GM12864 (cell line): ENCODE measurements around the gene SLC25A33.

Source experiments
- DNase-seq: peaks from one replicate; pipeline ENCODE4 v3.0.0-alpha.2; 2011; ENCODE audit warnings: low read depth
- H3K4me3 ChIP-seq: 2 replicates; pipeline ENCODE4 v1.5.1; 2011; ENCODE audit warnings: mild to moderate bottlenecking, low read depth, low read length, control low read depth
- TF ChIP-seq, protein P1 (sequence below): IDR thresholded peaks from 2 replicates; pipeline ENCODE4 v1.5.1; 2011; ENCODE audit warnings: low read depth, mild to moderate bottlenecking, moderate library complexity, low read length, control low read depth, inconsistent platforms; ENCODE audit errors: missing control alignments

The SLC25A33 gene

DNA sequence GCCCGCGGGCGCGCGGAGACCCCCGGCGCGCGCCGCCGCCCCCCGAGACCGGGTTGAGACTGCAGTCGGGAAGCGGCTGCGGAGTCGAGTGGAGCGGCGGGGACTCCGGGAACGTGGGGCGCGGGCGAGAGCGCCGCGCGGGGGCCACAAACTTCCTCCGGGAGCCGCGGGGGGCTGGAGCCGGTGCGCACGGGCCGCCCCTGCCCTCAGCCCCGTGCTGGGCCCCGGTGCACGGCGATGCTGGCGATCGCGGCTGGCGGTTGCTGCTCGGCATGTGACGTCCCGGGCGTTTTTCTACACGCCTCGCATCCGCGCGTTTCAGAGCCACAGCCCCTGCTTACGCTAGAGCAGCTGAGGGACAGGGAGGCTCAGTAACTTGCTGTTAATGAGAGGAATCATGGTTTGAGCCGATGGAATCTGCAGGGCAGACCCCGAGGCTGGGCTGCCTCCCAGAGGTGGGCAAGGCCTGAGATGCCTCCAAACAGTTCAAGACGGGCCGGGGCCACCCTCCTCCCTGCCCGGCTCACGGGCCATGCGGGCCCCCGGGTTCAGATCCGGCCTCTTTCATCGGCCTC is 50.0 kb downstream of the SLC25A33 start:
- no peak for DNase-seq
- TF ChIP-seq, protein P1, sequence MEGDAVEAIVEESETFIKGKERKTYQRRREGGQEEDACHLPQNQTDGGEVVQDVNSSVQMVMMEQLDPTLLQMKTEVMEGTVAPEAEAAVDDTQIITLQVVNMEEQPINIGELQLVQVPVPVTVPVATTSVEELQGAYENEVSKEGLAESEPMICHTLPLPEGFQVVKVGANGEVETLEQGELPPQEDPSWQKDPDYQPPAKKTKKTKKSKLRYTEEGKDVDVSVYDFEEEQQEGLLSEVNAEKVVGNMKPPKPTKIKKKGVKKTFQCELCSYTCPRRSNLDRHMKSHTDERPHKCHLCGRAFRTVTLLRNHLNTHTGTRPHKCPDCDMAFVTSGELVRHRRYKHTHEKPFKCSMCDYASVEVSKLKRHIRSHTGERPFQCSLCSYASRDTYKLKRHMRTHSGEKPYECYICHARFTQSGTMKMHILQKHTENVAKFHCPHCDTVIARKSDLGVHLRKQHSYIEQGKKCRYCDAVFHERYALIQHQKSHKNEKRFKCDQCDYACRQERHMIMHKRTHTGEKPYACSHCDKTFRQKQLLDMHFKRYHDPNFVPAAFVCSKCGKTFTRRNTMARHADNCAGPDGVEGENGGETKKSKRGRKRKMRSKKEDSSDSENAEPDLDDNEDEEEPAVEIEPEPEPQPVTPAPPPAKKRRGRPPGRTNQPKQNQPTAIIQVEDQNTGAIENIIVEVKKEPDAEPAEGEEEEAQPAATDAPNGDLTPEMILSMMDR: no peak
- H3K4me3 ChIP-seq: peak overlapping the region; percentile 94

GRCh38 chr1:9589719-9590157 is 50.5 kb downstream of the SLC25A33 start:
- DNase-seq: no peak
- H3K4me3 ChIP-seq: peak overlapping the region; percentile 94
- TF ChIP-seq, protein P1: no peak

- TF ChIP-seq, protein P1: no peak
- H3K4me3 ChIP-seq: peak overlapping the region; percentile 94
- DNase-seq: no peak
These were observed 50.9 kb downstream of the SLC25A33 start for GRCh38 chr1:9590201-9590600.

DNA sequence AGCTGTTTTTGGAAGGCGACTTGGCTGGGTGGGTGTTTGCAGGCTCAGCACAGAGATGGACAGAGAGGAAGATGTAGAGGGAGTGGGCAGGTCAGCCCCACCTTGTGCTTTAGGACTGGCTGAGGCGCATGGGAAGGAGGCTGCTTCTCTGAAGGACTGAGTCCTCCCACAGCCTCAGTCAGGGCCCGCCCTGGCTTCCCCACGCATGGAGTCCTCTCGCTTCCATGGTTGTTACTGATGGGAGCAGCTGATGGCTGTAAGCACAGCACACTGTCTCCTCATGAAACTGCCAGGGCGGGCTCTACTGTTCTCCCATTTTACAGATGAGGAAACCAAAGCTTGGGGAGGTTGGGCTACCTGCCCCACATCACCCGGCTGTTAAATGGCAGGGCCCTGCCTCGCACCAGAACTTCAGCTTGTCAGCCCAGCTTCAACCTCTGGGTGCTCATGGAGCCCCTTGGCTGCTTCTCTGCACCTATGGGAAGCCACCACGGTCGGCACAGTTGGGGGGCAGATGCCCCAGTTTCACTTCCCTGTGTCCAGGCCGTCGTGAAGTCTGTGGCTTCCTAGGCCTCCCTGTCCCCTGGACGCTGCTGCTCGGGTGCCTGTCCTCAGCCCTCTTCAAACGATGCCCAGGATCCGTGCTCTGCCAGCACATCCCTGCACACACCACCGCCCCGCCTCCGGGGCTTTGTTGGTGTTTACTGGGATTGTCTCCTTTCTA is 51.8 kb downstream of the SLC25A33 start:
- peak overlapping the region; percentile 94 for H3K4me3 ChIP-seq
- no peak for DNase-seq
- TF ChIP-seq, protein P1: no peak

DNA sequence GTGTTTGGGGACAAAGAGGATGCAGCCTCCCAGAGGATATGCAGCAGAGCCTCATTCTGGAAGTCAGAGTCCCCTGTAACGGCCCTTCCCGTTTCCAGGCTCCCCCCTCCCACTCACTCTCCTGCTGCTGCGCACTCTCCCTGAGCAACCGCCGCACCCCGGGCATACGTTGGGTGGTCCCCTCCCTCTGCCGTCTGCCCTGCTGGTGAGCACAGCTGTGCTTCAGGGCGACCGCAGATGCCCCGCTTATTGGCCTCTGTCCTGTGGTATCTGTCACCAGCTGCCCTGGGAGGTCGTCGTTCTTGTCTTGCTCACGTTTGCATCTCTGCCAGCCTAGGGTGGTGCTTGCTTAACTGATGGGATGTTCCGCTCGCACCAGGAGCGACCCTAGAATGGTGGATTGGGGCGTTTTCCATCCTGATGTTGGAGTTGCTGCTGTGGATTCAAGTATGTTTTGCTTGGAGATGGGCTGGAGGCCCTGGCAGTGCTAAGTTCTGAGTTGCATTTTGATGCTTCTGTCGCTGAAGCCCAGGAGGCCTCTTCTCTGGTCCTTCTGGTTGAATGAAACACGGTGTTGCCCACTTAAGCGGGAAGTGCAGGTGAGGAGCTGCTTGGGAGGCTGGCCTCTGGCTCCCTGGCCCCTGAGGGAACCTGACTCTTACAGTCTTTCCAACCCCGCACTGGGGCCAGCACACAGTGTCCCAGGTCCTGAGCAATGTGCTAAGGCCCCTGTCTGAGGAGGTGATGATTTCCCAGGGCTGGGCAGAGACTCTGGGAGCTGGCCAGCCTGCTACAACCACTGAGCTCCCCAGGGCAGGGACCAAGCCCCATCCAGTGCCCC is 52.6 kb downstream of the SLC25A33 start:
- no peak for DNase-seq
- no peak overlapping the region for H3K4me3 ChIP-seq
- TF ChIP-seq, protein P1: no peak

GRCh38 chr1:9592510-9593075 is 53.3 kb downstream of the SLC25A33 start:
- TF ChIP-seq, protein P1: no peak
- no peak for DNase-seq
- H3K4me3 ChIP-seq: no peak overlapping the region
